Liver (tissue), 3 donors: ENCODE results near the gene RTN4RL2.

Source experiments
- ATF3 ChIP-seq: IDR thresholded peaks from 2 replicates; pipeline ENCODE4 v1.6.1; 2016; ENCODE audit warnings: antibody characterized with exemption
- CTCF ChIP-seq: fragments of 150-350 bp; IDR thresholded peaks from 2 replicates; pipeline ENCODE4 v1.5.1; 2017; ENCODE audit warnings: improper control_type of control experiment, low read depth, low read length; ENCODE audit not compliant: missing input control
- GABPA ChIP-seq, 2 donors: IDR thresholded peaks in 1 of 2; conservative IDR thresholded peaks in 1 of 2; 2 replicates each; pipeline ENCODE4 v1.6.1; 2016; ENCODE audit warnings: antibody characterized with exemption in 2 of 2, mild to moderate bottlenecking in 1 of 2, moderate library complexity in 1 of 2
- JUND ChIP-seq, 2 donors: IDR thresholded peaks; 2 replicates each; pipeline ENCODE4 v1.6.1; 2016; ENCODE audit warnings: antibody characterized with exemption in 2 of 2
- MAX ChIP-seq: IDR thresholded peaks from 2 replicates; pipeline ENCODE4 v1.6.1; 2016; ENCODE audit warnings: antibody characterized with exemption
- RAD21 ChIP-seq, 2 donors: IDR thresholded peaks; 2 replicates each; pipeline ENCODE4 v1.6.1; 2016; ENCODE audit warnings: antibody characterized with exemption in 2 of 2, mild to moderate bottlenecking in 2 of 2
- RXRA ChIP-seq, 2 donors: IDR thresholded peaks; 2 replicates each; pipeline ENCODE4 v1.6.1; 2017 to 2018; ENCODE audit warnings: antibody characterized with exemption in 2 of 2, mild to moderate bottlenecking in 1 of 2
- SP1 ChIP-seq: IDR thresholded peaks from 2 replicates; pipeline ENCODE4 v1.6.1; 2018; ENCODE audit warnings: antibody characterized with exemption, mild to moderate bottlenecking
- donor health status: healthy.
- donor health status: healthy.

- TF ChIP-seq GABPA (IDR thresholded peaks at IDR 0.05 in 1 of 2, conservative IDR thresholded peaks at IDR 0.05 in 1 of 2) (no peak), CTCF (peak; percentile 46), MAX (no peak), SP1 (no peak), RAD21 (IDR thresholded peaks at IDR 0.05) (peak; percentile 58 to 73), ATF3 (no peak), RXRA (IDR thresholded peaks at IDR 0.05) (no peak), JUND (IDR thresholded peaks at IDR 0.05) (no peak)
Observed at GRCh38 chr11:57491371-57492061, 31.2 kb downstream of the RTN4RL2 start.
